T follicular helper cell (primary cell): Measurements from ENCODE around the gene CCDC38.
"Not testable (repeated sequence)": the region's sequence is repeated elsewhere in the genome, so short reads cannot be mapped to it uniquely, and the experiment has no call there.

Source experiments
- DNase-seq: peaks from one replicate; pipeline ENCODE4 v3.0.0-alpha.2; 2020; ENCODE audit warnings: low read depth
- total RNA-seq, 2 experiments: gene quantifications; one replicate each; lab custom pipeline; 2026; lab: John Stamatoyannopoulos, UW

The CCDC38 gene
- total RNA-seq = 0.13 to 0.18 reads per million in 2 experiments

DNA sequence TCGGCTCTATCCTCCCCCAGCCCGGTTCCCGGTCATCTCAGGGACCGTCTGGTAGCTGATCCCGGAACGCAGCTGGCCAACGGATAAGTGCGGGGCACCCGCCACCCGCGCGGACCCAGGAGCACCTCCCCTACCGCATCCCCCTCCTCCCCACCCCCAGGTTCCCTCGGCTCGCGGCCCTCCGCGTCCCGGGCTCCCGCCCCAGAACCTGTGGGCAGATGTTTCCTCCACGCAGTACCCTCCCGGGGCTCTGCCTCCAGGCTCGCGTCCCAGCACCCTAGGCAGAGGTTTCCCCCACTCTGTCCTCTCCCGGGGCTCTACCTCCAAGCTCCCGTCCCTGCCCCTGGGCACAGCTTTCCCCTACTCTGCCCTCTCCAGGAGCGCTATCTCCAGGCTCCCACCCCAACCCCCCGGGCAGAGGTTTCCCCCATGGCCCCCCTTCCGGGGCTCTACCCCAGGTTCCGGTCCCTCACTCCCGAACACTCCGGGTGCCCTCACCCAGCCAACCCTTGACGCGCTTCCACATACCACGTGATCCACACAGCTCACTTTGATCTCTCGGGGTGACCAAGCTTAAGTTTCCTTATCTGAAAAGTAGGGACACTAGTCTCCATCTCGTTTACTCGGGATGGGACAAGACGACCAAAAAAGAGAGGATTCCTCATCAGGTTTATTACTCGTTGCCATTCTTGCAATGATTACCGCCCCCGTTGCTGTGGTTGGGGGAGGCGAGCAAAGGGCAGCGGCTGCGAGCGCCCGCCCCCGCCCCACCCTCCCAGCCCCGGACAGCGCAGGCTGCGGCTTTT, at the start of gene CCDC38:
Gene CCDC38 (minus strand): TSS at position 91 of the 806 bp plus-strand sequence. CDS start 6,105 bp downstream, outside the sequence.
- peak; percentile 75 for DNase-seq

DNA sequence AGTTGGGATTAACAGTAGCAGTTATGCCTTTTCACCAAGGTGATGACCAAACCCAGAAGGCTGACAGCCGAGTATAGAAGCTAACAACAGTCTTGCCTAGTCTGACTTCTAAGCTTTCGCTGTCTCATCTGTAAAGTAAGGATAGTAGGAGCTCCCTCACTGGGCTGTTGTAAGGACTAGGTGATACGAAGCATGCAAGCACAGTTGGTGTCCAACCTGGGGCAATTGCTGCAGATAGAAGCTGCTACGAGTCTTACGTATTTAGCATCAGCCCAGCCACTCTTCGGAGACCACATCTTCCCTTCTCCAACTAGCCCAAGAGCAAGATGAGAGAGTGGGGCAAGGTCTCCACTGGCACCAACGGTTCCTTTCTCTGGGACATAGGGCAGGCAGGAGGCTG, 47.7 kb upstream of the CCDC38 start:
- DNase-seq = no peak

DNA sequence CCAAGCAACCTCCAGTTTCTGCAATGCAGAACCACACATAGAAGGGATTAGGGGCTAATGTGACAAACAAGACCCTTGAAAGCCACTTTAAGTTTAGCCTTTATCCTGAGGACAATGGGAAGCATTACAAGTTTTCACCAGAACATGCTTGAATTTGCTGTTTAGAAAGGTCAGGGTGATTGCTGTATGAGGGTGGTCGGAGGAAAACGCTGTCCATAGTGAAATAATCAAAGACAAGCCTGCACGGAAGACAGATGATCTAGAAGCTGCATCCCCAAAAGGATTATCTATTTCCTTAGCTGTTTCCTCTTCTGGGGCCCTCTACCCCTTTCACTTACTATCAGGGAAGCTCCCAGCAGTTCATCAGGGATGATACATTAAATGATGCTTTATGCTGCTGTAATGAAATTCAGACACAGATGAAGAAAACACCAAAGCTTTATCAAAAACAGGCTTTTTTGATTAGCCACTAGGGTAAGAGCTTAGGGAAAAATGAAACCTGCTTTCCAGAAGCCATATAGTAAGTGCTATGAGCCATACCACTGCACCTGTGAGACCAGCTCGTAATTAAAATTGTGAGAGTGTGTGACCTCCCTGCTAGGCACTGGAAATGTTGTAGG, 47.2 kb upstream of the CCDC38 start:
- DNase-seq = no peak

- DNase-seq = no peak
Measured at GRCh38 chr12:95988506-95989275, 46.3 kb upstream of the CCDC38 start.

- DNase-seq = no peak
Measured at GRCh38 chr12:95986635-95987570, 44.5 kb upstream of the CCDC38 start.

DNA sequence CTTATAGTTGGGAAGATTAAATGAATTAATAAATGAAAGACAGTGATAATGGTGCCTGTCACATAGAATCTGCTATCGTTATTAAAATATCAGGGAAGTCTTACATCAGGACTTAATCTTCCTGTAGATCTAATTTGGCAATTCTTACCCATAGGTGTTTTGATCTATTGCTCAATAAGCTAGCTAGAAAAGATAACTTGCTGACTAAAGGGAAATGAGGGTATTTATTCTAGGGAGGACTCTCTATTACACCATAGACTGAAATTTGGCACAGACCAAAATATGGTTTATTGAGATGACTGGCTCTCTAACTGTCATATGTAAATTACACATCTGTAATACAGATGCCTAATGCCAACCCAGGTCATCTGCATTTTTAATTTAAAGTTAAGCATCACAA, 42.3 kb upstream of the CCDC38 start:
- DNase-seq = no peak

- no peak for DNase-seq
Measured at GRCh38 chr12:95982602-95983001, 40.2 kb upstream of the CCDC38 start.

DNA sequence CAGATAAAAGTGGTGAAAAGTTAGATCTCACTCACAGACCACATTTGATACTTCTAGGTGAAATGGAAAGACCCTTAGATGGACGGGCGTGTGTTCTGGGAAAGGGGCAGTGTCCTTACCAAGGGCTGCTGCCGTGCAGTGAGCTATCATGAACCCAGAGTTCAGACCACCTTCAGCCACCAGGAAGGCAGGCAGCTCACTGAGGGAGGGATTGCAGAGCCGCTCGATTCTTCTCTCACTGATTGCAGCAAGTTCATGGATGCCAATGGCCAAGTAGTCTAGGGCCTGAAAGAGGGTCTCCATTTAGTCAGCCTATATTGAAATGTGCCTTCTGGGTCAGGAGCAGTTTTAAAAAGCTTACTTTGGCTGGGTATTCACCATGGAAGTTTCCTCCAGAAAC, 38.0 kb upstream of the CCDC38 start:
- DNase-seq = no peak

- no peak for DNase-seq
Measured at GRCh38 chr12:95978774-95979173, 36.4 kb upstream of the CCDC38 start.

DNA sequence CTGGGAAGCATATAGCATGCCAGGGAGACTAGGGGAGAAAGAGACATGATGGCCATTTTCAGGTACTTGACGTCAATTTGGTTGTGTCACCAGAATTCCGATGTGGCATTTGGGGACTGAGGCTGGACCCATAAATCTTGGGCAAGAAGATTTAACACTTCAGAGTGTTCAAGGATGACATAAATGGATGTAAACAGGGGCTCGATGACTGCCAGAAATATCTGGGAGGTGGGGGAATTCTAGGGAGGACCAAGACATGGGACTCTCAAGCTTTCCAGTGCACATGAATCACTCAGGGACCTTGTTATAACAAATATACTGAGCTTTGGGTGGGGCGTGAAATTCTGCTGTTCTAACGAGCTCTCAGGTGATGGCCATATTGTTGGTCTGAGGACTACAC, 35.9 kb upstream of the CCDC38 start:
- DNase-seq = no peak

DNA sequence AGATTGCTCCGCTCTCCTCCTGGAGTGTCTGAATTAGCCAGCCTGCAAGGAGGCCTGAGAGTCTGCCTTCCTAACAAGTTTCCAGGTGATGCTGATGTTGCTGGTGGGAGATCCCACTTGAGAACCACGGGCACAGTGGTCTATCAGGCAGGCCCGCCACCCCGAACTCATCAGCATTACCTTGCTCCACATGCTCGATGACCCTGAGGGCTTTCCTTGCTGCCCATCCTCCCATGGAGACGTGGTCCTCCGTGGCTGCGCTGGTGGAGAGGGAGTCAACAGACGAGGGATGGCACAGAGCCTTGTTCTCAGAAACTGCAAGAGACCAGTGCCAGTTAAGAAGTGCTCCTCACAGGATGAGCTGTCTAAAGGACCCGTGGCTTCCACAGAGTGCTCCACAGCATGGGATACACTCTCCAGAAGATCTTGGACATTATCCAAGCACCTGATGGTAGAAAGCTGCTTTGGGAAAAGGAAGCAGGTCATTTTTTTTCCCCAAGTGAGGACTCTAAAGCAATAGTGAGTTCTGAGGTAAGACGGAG, 35.4 kb upstream of the CCDC38 start:
- DNase-seq = no peak

DNA sequence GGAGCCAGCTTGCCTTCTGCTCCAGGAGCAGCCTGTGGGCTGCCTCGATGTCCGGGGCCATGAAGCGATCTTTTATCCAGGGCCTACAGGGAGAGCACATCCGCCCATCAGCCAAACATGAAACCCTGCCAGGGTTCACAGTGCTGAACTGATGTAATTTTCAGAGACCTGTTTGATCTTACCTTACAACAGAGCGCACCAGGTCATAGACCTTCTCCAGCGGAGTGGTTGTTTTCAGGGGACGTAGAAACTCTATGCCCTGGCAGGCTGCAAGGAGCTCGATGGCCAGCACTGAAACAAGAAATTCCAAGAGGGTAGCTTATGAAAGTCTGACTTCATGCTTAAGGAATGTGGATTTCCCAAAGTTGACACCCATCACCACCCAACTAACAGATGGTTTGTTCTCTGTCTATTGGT, 34.0 kb upstream of the CCDC38 start:
- DNase-seq = no peak

- DNase-seq = no peak
Measured at GRCh38 chr12:95975491-95975890, 33.1 kb upstream of the CCDC38 start.

GRCh38 chr12:95974358-95974757, 31.9 kb upstream of the CCDC38 start:
- DNase-seq = no peak

DNA sequence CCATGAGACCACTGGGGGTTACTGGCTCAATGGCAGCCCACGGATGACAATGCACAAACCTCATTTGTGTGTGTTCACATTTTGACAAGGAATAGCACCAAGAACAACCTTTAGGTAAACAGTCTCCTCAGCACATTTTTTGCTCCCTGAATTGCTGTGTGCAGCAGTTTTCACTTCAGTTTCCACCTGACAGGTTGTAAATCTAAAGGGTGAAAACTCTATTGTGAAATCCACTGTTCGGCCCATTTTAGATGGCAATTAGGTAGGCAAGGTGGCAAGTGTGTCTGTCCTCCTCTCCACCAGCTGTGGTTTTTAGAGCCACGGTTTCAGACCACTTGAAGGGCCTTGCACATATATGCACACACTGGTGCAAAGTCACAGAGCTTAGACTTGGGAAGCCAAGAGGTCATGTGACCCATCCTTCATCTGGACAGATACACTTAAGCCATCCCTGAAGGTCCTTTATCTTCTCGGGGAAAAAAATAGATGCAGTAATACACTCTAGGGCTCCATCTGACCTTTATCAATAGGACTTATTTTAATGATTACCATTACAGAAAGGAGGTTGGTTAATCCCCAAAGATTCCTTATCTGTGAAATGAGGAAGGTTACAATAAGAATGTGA, 30.5 kb upstream of the CCDC38 start:
- DNase-seq = no peak

- DNase-seq = no peak
Measured at GRCh38 chr12:95970905-95971304, 28.5 kb upstream of the CCDC38 start.

DNA sequence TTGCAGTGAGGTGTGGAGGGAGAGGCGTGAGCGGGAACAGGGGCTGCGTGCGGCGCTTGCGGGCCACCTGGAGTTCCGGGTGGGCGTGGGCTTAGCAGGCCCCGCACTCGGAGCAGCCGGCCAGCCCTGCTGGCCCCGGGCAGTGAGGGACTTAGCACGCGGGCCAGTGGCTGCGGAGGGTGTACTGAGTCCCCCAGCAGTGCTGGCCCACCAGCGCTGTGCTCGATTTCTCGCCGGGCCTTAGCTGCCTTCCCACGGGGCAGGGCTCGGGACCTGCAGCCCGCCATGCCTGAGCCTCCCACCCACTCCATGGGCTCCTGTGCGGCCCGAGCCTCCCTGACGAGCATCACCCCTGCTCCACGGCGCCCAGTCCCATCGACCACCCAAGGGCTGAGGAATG, 26.7 kb upstream of the CCDC38 start:
- DNase-seq = not testable (repeated sequence)

GRCh38 chr12:95967301-95967700, 24.9 kb upstream of the CCDC38 start:
- no peak for DNase-seq

GRCh38 chr12:95966287-95966870, 24.0 kb upstream of the CCDC38 start:
- DNase-seq = no peak

- DNase-seq = no peak
Measured at GRCh38 chr12:95963096-95963495, 20.7 kb upstream of the CCDC38 start.
